Nephron progenitor cell (in vitro differentiated cells): ENCODE results near the gene SCGB1D1.

Experiments
- DNase-seq: peaks from one replicate; pipeline ENCODE4 v3.0.0; 2021
- H3K27ac Mint-ChIP-seq: 2 replicates; pipeline ENCODE4 v1.8.0; 2021; ENCODE audit warnings: mild to moderate bottlenecking, moderate library complexity, mixed read lengths
- H3K27me3 Mint-ChIP-seq: 2 replicates; pipeline ENCODE4 v1.8.0; 2021; ENCODE audit warnings: mild to moderate bottlenecking, low read depth, mixed read lengths; ENCODE audit not compliant: poor library complexity
- H3K36me3 Mint-ChIP-seq: 2 replicates; pipeline ENCODE4 v1.8.0; 2021; ENCODE audit warnings: low read depth, mixed read lengths
- H3K4me1 Mint-ChIP-seq: 2 replicates; pipeline ENCODE4 v1.8.0; 2021; ENCODE audit warnings: mixed read lengths
- H3K4me3 Mint-ChIP-seq: 2 replicates; pipeline ENCODE4 v1.8.0; 2021; ENCODE audit warnings: mild to moderate bottlenecking, moderate library complexity, mixed read lengths
- H3K9me3 Mint-ChIP-seq: 2 replicates; pipeline ENCODE4 v1.8.0; 2021; ENCODE audit warnings: mild to moderate bottlenecking, moderate library complexity, mixed read lengths
- TF ChIP-seq, protein P1 (sequence below): fragments of 200-600 bp; sonication (generic); IDR thresholded peaks from 2 replicates; pipeline ENCODE4 v1.5.0; 2021; ENCODE audit warnings: antibody characterized with exemption

The SCGB1D1 gene

DNA sequence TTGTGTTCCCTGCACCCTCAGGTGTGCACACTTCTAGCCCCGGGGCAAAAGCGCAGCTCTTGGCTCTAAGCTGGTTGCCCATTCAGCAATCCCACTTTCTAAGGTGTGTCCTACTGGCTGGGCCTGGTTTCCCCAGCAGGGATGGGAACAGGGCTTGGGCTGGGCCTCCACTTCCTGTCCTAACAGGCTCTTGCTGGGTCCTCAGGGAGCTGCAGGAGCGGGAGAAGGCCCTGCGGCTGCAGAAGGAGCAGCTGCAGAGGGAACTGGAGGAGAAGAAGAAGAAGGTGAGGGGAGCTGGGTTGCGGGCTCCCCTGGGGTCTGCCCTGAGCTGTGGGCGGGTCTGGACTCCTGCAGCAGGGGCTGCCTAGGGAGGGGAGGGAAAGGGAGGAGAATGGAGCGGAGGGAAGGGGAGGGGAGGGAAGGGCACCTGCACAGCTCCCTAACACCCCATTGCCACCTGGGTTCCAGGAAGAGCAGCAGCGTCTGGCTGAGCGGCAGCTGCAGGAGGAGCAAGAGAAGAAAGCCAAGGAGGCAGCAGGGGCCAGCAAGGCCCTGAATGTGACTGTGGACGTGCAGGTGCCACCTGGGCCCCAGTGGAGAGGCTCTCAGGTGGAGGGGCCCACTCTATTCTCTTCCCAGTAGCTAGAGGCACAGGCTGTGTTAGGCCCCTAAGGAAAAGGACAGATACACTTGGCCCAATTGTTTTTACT, 41.6 kb upstream of the SCGB1D1 start:
- Mint-ChIP-seq H3K4me1 (no peaks in the 10 kb centered on the region), H3K36me3 (peaks cover 69% of the 10 kb centered on the region), H3K27ac (no peak overlapping the region), H3K4me3 (no peak overlapping the region), H3K9me3 (no peaks in the 10 kb centered on the region), H3K27me3 (no peaks in the 10 kb centered on the region)
- no peak for DNase-seq
- TF ChIP-seq, protein P1, sequence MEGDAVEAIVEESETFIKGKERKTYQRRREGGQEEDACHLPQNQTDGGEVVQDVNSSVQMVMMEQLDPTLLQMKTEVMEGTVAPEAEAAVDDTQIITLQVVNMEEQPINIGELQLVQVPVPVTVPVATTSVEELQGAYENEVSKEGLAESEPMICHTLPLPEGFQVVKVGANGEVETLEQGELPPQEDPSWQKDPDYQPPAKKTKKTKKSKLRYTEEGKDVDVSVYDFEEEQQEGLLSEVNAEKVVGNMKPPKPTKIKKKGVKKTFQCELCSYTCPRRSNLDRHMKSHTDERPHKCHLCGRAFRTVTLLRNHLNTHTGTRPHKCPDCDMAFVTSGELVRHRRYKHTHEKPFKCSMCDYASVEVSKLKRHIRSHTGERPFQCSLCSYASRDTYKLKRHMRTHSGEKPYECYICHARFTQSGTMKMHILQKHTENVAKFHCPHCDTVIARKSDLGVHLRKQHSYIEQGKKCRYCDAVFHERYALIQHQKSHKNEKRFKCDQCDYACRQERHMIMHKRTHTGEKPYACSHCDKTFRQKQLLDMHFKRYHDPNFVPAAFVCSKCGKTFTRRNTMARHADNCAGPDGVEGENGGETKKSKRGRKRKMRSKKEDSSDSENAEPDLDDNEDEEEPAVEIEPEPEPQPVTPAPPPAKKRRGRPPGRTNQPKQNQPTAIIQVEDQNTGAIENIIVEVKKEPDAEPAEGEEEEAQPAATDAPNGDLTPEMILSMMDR: no peak

DNA sequence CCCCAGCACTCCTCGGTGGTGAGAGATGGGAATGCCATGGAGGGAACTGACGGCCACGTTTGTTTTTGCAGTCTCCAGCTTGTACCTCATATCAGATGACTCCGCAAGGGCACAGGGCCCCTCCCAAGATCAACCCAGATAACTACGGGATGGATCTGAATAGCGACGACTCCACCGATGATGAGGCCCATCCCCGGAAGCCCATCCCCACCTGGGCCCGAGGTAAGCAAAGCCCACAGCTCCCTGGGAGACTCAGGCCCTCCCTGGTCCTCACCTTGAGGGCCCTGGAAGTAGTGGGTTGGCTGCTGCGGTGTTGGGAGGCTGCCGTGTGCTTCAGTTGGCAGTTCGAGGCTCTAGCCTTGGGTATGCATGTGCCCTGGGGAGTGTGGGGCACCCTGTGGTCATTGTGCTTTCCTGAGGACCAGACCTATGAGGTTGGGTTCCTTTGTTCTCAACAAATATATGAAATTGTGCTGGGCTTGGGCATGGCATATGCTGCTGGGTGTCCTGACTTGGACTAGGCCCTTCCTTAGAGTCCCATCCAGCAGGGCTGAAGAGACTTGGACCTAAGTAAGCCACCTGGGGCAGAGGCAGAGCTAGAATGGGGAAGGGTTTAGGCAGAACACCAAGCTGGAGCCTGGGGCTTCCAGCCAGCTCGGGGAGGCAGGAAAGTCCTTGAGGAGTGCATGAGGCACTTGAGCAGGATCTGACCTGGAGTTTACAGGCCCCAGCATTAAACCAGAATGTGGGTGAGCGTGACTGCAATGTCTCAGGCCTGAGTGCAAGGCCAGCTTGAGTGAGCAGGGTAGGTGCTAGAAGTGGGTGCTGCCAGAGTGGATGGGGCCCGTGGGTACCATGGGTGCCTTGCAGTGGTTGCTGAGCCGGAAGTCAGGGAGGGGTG, 39.8 kb upstream of the SCGB1D1 start:
- Mint-ChIP-seq H3K4me3 (no peak overlapping the region), H3K9me3 (no peaks in the 10 kb centered on the region), H3K36me3 (peaks cover 71% of the 10 kb centered on the region), H3K27me3 (no peaks in the 10 kb centered on the region), H3K27ac (no peak overlapping the region), H3K4me1 (no peaks in the 10 kb centered on the region)
- DNase-seq: no peak
- TF ChIP-seq, protein P1: no peak

DNA sequence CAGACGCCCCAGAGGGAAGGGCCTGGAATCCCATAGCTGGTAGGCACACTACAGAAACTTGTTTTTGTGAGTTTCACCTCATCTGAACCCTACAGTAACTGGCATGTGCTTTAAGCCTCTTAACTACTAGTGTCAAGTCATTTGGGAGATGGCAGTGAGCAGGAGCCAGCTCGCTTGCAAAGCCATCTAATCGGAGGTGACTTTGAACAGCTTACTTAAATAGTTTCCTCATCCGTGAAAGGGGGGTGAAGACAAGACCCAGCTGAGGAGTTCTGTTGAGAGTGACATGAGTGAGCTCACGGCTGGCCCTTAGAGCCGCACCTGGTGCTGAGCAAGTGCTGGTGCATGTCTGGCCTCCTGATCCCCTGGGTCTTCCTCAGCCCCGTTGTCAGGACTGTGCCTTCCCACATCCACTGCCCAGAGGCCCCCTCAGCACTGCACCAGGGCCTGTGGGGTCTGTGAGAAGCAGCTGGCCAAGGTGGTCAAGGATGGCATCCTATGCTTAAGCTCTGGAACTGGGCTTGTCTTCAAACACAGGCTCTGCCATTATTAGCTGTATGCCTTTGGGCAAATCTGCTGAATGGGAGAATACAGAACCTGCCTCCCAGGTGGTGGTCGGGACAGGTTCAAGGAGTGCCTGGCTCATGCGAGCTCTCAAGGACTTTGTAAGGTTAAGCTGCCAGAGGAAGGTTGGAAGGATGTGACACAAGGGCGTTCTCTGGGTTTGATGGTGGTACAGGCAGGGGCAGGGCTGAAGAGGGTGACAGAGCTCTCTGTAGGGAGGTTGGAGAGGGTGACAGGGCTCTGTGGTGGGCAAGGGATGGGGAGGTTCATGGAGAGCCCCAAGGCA, 38.9 kb upstream of the SCGB1D1 start:
- H3K27me3 Mint-ChIP-seq: no peaks in the 10 kb centered on the region
- no peak overlapping the region for H3K27ac Mint-ChIP-seq
- H3K4me1 Mint-ChIP-seq: no peaks in the 10 kb centered on the region
- TF ChIP-seq, protein P1: no peak
- no peaks in the 10 kb centered on the region for H3K9me3 Mint-ChIP-seq
- no peak overlapping the region for H3K4me3 Mint-ChIP-seq
- peaks cover 66% of the 10 kb centered on the region for H3K36me3 Mint-ChIP-seq
- DNase-seq: no peak

DNA sequence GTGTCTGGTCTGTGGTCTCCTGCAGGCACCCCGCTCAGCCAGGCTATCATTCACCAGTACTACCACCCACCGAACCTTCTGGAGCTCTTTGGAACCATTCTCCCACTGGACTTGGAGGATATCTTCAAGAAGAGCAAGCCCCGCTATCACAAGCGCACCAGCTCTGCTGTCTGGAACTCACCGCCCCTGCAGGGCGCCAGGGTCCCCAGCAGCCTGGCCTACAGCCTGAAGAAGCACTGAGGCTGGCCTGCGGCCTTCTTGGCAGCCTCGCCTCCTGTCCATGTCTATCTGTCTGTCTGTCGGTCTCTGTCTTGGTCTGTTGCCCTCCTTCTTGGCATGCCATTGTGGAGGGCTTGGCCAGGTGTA, 38.3 kb upstream of the SCGB1D1 start:
- DNase-seq: no peak
- H3K27me3 Mint-ChIP-seq: no peaks in the 10 kb centered on the region
- no peaks in the 10 kb centered on the region for H3K9me3 Mint-ChIP-seq
- no peak overlapping the region for H3K27ac Mint-ChIP-seq
- TF ChIP-seq, protein P1: no peak
- H3K4me1 Mint-ChIP-seq: no peaks in the 10 kb centered on the region
- no peak overlapping the region for H3K4me3 Mint-ChIP-seq
- H3K36me3 Mint-ChIP-seq: peaks cover 60% of the 10 kb centered on the region

DNA sequence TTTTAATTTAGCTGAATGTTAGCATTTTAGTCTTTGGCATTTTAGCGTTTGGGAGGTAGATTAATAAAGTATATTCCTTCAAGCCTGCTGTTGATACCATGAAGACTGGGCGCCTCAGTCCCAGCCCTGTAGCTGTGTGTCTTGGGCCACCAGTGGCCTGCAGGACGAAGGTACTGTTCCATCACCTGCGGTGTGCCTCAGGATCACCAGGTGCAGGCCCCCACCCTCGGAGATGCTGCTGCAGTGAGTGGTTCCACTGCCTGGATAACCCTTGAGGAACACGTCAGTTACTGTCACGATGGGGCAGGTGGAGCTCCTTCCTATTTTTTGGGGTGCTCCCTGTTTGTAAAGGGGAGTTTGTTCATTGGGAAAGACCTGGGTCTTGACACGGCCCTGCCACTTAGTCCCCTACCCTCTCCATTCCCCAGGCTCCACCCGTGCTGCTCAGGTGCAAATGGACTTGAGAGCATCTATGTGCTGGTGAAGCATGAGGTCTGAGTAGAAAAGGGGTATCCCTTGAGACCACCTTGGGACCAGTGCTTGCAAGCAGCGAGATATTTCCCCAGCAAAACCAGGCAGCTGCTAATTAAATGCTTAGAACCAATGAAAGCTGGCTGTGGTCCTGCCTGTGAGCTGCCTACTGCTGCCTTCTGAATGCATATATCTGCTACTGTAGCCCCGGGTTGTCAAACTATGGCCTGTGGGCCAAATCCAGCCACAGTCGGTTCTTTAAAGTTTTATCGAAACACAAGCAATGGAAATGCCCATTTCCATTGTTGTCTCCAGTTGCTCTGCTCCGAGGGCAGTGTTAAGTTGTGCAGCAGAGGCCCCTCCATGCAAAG, 37.5 kb upstream of the SCGB1D1 start:
- Mint-ChIP-seq H3K27ac (no peak overlapping the region), H3K36me3 (peaks cover 55% of the 10 kb centered on the region), H3K4me1 (no peaks in the 10 kb centered on the region), H3K4me3 (no peak overlapping the region), H3K9me3 (no peaks in the 10 kb centered on the region), H3K27me3 (no peaks in the 10 kb centered on the region)
- TF ChIP-seq, protein P1: no peak
- DNase-seq: no peak
